Measurements from ENCODE around the gene SNRNP27.

GRCh38 chr2:69863298-69863697 is 30.5 kb upstream of the SNRNP27 start:
- TF ChIP-seq CTCF (conservative IDR thresholded peaks at IDR 0.05 in 1 of 2, IDR thresholded peaks at IDR 0.05 in 1 of 2; ENCODE audit: low read depth in 1 of 2, low read length in 2 of 2) (no peak), EZH2 (IDR thresholded peaks at IDR 0.05; ENCODE audit: low read length, missing control alignments) (no peak)
